Thyroid gland (tissue), 4 donors: ENCODE results near the gene PKHD1.

Experiments used
- POLR2A ChIP-seq, 2 donors: fragments of 450-650 bp; IDR thresholded peaks; one replicate each; pipeline ENCODE4 v1.6.1; 2017; ENCODE audit warnings: antibody characterized with exemption in 2 of 2, mild to moderate bottlenecking in 2 of 2, moderate library complexity in 1 of 2
- TF ChIP-seq, protein P1 (sequence below), 6 experiments: fragments of 200-600 bp in 3 of 6; fragments of 450-650 bp in 3 of 6; sonication (generic) in 3 of 6; IDR thresholded peaks; one replicate each; pipeline ENCODE4 v1.5.1; 2016 to 2019; ENCODE audit warnings: antibody characterized with exemption in 6 of 6, mild to moderate bottlenecking in 2 of 6, inconsistent platforms in 1 of 6, moderate library complexity in 1 of 6

DNA sequence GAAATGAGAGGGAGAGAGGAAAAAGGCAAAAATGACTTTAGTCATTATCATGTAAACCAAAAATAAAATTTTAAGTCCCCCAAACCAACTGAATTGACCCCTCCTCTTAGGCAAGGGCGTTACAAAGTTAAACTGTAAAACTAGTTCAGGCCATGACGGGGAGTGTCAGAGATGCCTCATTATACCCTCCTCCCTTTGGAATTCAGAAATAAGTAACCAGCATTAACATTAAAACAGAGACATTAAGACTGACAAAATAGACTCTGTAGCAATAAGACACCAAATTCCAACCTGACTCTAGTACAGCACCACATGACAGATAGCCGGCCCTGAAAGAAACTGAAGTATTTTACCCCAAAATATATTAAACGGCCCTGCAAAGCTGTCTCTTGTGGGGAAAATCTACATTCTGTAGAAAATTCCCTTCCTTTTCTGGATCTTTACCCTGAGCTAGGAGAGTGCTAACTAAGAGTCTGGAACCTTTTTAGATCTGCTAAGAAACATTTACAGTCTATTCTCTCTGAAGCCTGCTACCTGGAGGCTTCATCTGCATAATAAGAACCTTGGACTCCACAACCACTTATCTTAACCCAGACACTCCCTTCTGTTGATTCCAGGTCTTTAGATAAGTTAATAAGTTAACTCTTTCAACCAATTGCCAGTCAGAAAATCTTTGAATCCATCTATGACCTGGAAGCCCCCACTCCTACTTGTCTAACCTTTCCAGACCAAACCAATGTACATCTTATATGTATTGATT is 150.7 kb downstream of the PKHD1 start:
- TF ChIP-seq, protein P1, sequence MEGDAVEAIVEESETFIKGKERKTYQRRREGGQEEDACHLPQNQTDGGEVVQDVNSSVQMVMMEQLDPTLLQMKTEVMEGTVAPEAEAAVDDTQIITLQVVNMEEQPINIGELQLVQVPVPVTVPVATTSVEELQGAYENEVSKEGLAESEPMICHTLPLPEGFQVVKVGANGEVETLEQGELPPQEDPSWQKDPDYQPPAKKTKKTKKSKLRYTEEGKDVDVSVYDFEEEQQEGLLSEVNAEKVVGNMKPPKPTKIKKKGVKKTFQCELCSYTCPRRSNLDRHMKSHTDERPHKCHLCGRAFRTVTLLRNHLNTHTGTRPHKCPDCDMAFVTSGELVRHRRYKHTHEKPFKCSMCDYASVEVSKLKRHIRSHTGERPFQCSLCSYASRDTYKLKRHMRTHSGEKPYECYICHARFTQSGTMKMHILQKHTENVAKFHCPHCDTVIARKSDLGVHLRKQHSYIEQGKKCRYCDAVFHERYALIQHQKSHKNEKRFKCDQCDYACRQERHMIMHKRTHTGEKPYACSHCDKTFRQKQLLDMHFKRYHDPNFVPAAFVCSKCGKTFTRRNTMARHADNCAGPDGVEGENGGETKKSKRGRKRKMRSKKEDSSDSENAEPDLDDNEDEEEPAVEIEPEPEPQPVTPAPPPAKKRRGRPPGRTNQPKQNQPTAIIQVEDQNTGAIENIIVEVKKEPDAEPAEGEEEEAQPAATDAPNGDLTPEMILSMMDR (IDR thresholded peaks at IDR 0.05): no peak
- no peak for TF ChIP-seq POLR2A (IDR thresholded peaks at IDR 0.05)
